Astrocyte of the cerebellum (primary cell): ENCODE measurements around the gene SLC16A3.

Experiments
- DNase-seq: peaks from one replicate; pipeline ENCODE4 v3.0.0-alpha.2; 2011; ENCODE audit warnings: low read depth
- H3K4me3 ChIP-seq: 2 replicates; pipeline ENCODE4 v1.5.1; 2011; ENCODE audit warnings: mild to moderate bottlenecking, low read depth, low read length, moderate library complexity
- CTCF ChIP-seq: IDR thresholded peaks from 2 replicates; pipeline ENCODE4 v1.5.1; 2012; ENCODE audit warnings: low read length, low read depth, moderate library complexity, mild to moderate bottlenecking; ENCODE audit errors: missing control alignments
- in situ Hi-C: cut with HindIII; loops from 2 replicates; pipeline ENCODE4 v1.10.0; 2017; ENCODE audit warnings: low sequenced_read_pairs

SLC16A3 gene

DNA sequence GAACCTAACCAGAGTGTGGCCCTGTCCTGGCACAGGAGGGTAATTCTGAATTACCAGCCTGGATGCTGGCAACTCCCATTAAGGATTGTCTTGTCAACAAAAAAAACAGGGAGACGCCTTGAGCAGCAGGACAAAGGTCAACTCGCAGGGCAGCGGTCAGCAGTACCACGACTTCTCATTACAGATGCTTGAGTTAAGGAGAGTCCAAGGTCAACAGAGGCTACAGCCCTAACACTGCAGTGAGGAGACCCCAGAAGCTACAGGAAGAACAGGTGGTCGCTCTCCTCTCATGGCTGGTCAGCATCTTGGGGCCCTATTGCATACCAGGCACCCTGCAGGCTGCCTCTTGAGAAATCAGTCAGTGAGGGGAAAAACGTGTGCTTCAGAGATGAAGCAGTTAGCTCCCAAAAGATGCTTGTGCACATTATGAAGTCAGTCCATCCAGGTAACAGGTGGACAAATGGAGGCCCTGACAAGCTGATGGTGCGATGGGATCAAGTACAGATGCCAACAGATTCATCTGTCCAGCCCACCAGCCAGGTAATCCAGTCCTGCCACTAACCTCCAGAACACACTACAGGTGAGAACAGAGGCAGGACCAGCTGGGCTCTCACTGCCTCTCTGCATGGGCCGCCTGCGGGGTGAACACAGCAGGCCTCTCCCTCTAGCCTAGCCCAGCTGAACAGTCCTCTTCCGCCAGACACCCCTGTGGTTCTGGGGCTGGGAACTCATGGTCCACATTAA lies 40.5 kb downstream of the SLC16A3 start:
- in situ Hi-C loops = no loop called here
- no peak overlapping the region for H3K4me3 ChIP-seq
- TF ChIP-seq CTCF = no peak
- DNase-seq = no peak

GRCh38 chr17:82269882-82270500 lies 41.1 kb downstream of the SLC16A3 start:
- no peak for DNase-seq
- TF ChIP-seq CTCF = no peak
- H3K4me3 ChIP-seq = no peak overlapping the region
- in situ Hi-C loops = no loop called here

DNA sequence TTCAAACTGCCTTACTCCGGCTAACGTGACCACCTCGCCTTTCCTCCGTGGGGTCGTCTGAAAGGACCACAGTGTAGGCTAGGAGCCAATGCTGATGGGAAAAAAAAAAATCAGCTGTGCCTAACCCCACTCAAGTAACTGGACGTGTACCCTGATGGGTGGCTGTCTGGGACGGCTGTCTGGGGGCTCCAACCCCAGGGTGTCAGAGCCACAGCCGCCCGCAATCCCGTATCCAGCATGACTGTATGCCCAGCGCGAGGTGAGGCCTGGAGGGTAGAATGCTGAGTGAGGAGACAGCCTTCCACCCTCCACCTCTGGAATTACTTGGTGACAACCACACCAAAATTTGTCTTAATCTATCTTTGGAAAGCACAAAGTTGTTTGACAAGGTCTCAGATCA lies 41.8 kb downstream of the SLC16A3 start:
- no peak for TF ChIP-seq CTCF
- H3K4me3 ChIP-seq = no peak overlapping the region
- DNase-seq = no peak
- in situ Hi-C loops = no loop called here

DNA sequence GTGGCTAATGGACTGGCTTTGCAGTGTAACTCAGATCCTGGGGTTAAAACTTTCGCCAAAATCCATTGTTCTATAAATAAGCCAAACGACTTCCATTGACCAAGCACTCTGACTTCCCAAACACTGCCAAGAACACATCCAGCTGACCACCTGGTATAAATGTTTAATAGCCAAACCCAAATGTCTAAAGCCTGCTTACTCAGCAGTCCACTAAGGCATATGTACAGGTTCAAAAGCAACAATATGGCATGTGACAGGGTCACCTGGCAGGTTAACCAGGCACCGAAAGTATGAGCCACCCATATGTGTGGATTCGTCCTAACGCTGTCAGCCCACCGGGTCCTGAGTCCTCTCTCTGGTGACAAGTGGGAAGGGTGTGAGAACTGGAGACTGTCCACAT lies 42.6 kb downstream of the SLC16A3 start:
- in situ Hi-C loops = no loop called here
- DNase-seq = no peak
- H3K4me3 ChIP-seq = peak overlapping the region; percentile 55
- no peak for TF ChIP-seq CTCF

GRCh38 chr17:82272495-82273326 lies 43.9 kb downstream of the SLC16A3 start:
- in situ Hi-C loops = no loop called here
- no peak for DNase-seq
- peak overlapping the region; percentile 55 for H3K4me3 ChIP-seq
- no peak for TF ChIP-seq CTCF

- in situ Hi-C loops = no loop called here
- peak; percentile 51 for DNase-seq
- TF ChIP-seq CTCF = no peak
- peak within 1 kb of the TSS; percentile 55 for H3K4me3 ChIP-seq
Observed at GRCh38 chr17:82273327-82274133, 44.7 kb downstream of the SLC16A3 start, which contains the start of gene CSNK1D. CSNK1D (minus strand) TSS chr17:82273700; CDS start chr17:82273381, 319 bp downstream.
